MM.1S (cell line): ENCODE results near the gene TANC1.

Source experiments
- DNase-seq: peaks from one replicate; pipeline ENCODE4 v3.0.0-alpha.2; 2015
- H2AFZ ChIP-seq: fragments of 300-600 bp; sonication (generic); 2 replicates; pipeline ENCODE4 v1.6.0; 2016; ENCODE audit warnings: antibody characterized with exemption, low read length
- H3F3A ChIP-seq: fragments of 300-600 bp; sonication (generic); 2 replicates; pipeline ENCODE4 v1.6.1; 2016; ENCODE audit warnings: mild to moderate bottlenecking, antibody characterized with exemption, low read length, moderate library complexity, mixed read lengths; ENCODE audit not compliant: insufficient read depth
- H3K27ac ChIP-seq: fragments of 300-600 bp; sonication (generic); 2 replicates; pipeline ENCODE4 v1.5.1; 2016; ENCODE audit warnings: mild to moderate bottlenecking, low read length
- H3K27me3 ChIP-seq: fragments of 300-600 bp; sonication (generic); replicated peaks from 2 replicates; pipeline ENCODE4 v1.6.0; 2016; ENCODE audit warnings: low read length; ENCODE audit not compliant: insufficient read depth
- H3K36me3 ChIP-seq: fragments of 300-600 bp; sonication (generic); replicated peaks from 2 replicates; pipeline ENCODE4 v1.6.1; 2016; ENCODE audit warnings: mild to moderate bottlenecking, low read length, mixed read lengths; ENCODE audit not compliant: insufficient read depth
- H3K4me1 ChIP-seq: fragments of 300-600 bp; sonication (generic); 2 replicates; pipeline ENCODE4 v1.6.1; 2016; ENCODE audit warnings: low read length, mixed read lengths
- H3K4me2 ChIP-seq: fragments of 300-600 bp; sonication (generic); 2 replicates; pipeline ENCODE4 v1.6.0; 2016; ENCODE audit warnings: low read depth, low read length
- H3K4me3 ChIP-seq: fragments of 300-600 bp; sonication (generic); 2 replicates; pipeline ENCODE4 v1.5.1; 2016; ENCODE audit warnings: low read length, mixed read lengths
- H3K79me2 ChIP-seq: fragments of 300-600 bp; sonication (generic); 2 replicates; pipeline ENCODE4 v1.6.1; 2016; ENCODE audit warnings: mixed run types, low read length, mixed read lengths
- H3K9ac ChIP-seq: fragments of 300-600 bp; sonication (generic); 2 replicates; pipeline ENCODE4 v1.6.1; 2016; ENCODE audit warnings: low read length, mixed read lengths
- H3K9me2 ChIP-seq: fragments of 300-600 bp; sonication (generic); replicated peaks from 2 replicates; pipeline ENCODE4 v1.6.1; 2016; ENCODE audit warnings: mild to moderate bottlenecking, low read length, mixed read lengths; ENCODE audit not compliant: insufficient read depth
- H3K9me3 ChIP-seq: fragments of 300-600 bp; sonication (generic); replicated peaks from 2 replicates; pipeline ENCODE4 v1.6.1; 2016; ENCODE audit warnings: mild to moderate bottlenecking, low read length, mixed read lengths; ENCODE audit not compliant: insufficient read depth
- H4K20me1 ChIP-seq: fragments of 300-600 bp; sonication (generic); 2 replicates; pipeline ENCODE4 v1.6.1; 2016; ENCODE audit warnings: mild to moderate bottlenecking, low read length, moderate library complexity, mixed read lengths; ENCODE audit not compliant: insufficient read depth
- CTCF ChIP-seq: fragments of 300-600 bp; sonication (generic); IDR thresholded peaks from 2 replicates; pipeline ENCODE4 v1.5.1; 2016; ENCODE audit warnings: antibody characterized with exemption, low read length, mixed read lengths
- EZH2 ChIP-seq: fragments of 300-600 bp; sonication (generic); optimal IDR thresholded peaks from 2 replicates; pipeline ENCODE3; 2017; ENCODE audit warnings: low read depth, mild to moderate bottlenecking, antibody characterized with exemption, low read length, mixed read lengths
- EZH2phosphoT487 ChIP-seq: fragments of 300-600 bp; sonication (generic); IDR thresholded peaks from 2 replicates; pipeline ENCODE4 v1.6.1; 2018; ENCODE audit warnings: antibody characterized with exemption, low read length

The TANC1 gene

GRCh38 chr2:158958365-158958764 lies 10.1 kb upstream of the TANC1 start:
- no peaks in the 10 kb centered on the region for H3K27me3 ChIP-seq
- H3K9ac ChIP-seq: no peak overlapping the region
- H4K20me1 ChIP-seq: no peaks in the 10 kb centered on the region
- H3K4me1 ChIP-seq: peaks cover 7% of the 10 kb centered on the region
- no peak for DNase-seq
- H3K36me3 ChIP-seq: no peaks in the 10 kb centered on the region
- H3K79me2 ChIP-seq: no peaks in the 10 kb centered on the region
- TF ChIP-seq CTCF (no peak), EZH2phosphoT487 (no peak), EZH2 (no peak)
- H3K4me3 ChIP-seq: no peak overlapping the region
- H3K4me2 ChIP-seq: no peak overlapping the region
- H3F3A ChIP-seq: 0 out of 2 replicates have a peak, but pooled peaks cover 4% of the 10 kb centered on the region
- H3K27ac ChIP-seq: no peak overlapping the region
- H3K9me2 ChIP-seq: no peaks in the 10 kb centered on the region
- H3K9me3 ChIP-seq: no peaks in the 10 kb centered on the region
- H2AFZ ChIP-seq: no peak overlapping the region

- Histone ChIP-seq H3K9ac (no peak overlapping the region), H3F3A (no peaks in the 10 kb centered on the region), H3K27ac (no peak overlapping the region), H3K9me2 (no peaks in the 10 kb centered on the region), H3K9me3 (no peaks in the 10 kb centered on the region), H3K36me3 (no peaks in the 10 kb centered on the region), H3K4me2 (no peak overlapping the region), H3K4me1 (no peaks in the 10 kb centered on the region), H4K20me1 (no peaks in the 10 kb centered on the region), H3K79me2 (no peaks in the 10 kb centered on the region), H3K27me3 (no peaks in the 10 kb centered on the region), H2AFZ (no peak overlapping the region), H3K4me3 (no peak overlapping the region)
- DNase-seq: no peak
- no peak for TF ChIP-seq EZH2phosphoT487
- TF ChIP-seq EZH2: no peak
- no peak for TF ChIP-seq CTCF
Measured at GRCh38 chr2:158960193-158960592, 8.2 kb upstream of the TANC1 start.

- no peak for DNase-seq
- H3K27ac ChIP-seq: no peak overlapping the region
- no peaks in the 10 kb centered on the region for H3K79me2 ChIP-seq
- no peak overlapping the region for H3K9ac ChIP-seq
- no peaks in the 10 kb centered on the region for H3K27me3 ChIP-seq
- H3K4me1 ChIP-seq: no peaks in the 10 kb centered on the region
- H3K4me2 ChIP-seq: no peak overlapping the region
- H3K36me3 ChIP-seq: no peaks in the 10 kb centered on the region
- H4K20me1 ChIP-seq: no peaks in the 10 kb centered on the region
- no peak overlapping the region for H3K4me3 ChIP-seq
- no peaks in the 10 kb centered on the region for H3F3A ChIP-seq
- H3K9me3 ChIP-seq: no peaks in the 10 kb centered on the region
- TF ChIP-seq EZH2phosphoT487 (no peak), EZH2 (no peak), CTCF (no peak)
- H2AFZ ChIP-seq: no peak overlapping the region
- H3K9me2 ChIP-seq: no peaks in the 10 kb centered on the region
Measured at GRCh38 chr2:158962074-158962473, 6.4 kb upstream of the TANC1 start.
